Neural crest cell (in vitro differentiated cells): ENCODE results near the gene PTPRM. TPM values are rescaled to one million over a fixed set of nuclear protein-coding genes. Genes with fewer than 3 reads are reported as not detected.

Experiments
- DNase-seq: peaks from one replicate; pipeline ENCODE4 v3.0.0; 2021; ENCODE audit warnings: low read depth, mixed read lengths, low spot score
- H3K27ac Mint-ChIP-seq: one replicate; pipeline ENCODE4 v1.8.0; 2021; ENCODE audit warnings: mild to moderate bottlenecking, mixed read lengths; ENCODE audit not compliant: unreplicated experiment
- H3K27me3 Mint-ChIP-seq: 2 replicates; pipeline ENCODE4 v1.8.0; 2021; ENCODE audit warnings: low read depth, mild to moderate bottlenecking, mixed read lengths
- H3K36me3 Mint-ChIP-seq: 2 replicates; pipeline ENCODE4 v1.8.0; 2021; ENCODE audit warnings: low read depth, mild to moderate bottlenecking, mixed read lengths
- H3K4me1 Mint-ChIP-seq: 2 replicates; pipeline ENCODE4 v1.8.0; 2021; ENCODE audit warnings: mixed read lengths
- H3K4me3 Mint-ChIP-seq: one replicate; pipeline ENCODE4 v1.8.0; 2021; ENCODE audit warnings: mild to moderate bottlenecking, mixed read lengths
- H3K9me3 Mint-ChIP-seq: 2 replicates; pipeline ENCODE4 v1.8.0; 2021; ENCODE audit warnings: mixed read lengths
- total RNA-seq: library from RNA; stranded (reverse); gene quantifications from 2 replicates; pipeline ENCODE4 v1.2.1, GENCODE V29; 2021
- TF ChIP-seq, protein P1 (sequence below): fragments of 200-600 bp; sonication (generic); conservative IDR thresholded peaks from 2 replicates; pipeline ENCODE4 v1.5.0; 2021; ENCODE audit warnings: antibody characterized with exemption, mild to moderate bottlenecking

PTPRM gene
- total RNA-seq, 1 donor from 2014 or later = 7.7 TPM

DNA sequence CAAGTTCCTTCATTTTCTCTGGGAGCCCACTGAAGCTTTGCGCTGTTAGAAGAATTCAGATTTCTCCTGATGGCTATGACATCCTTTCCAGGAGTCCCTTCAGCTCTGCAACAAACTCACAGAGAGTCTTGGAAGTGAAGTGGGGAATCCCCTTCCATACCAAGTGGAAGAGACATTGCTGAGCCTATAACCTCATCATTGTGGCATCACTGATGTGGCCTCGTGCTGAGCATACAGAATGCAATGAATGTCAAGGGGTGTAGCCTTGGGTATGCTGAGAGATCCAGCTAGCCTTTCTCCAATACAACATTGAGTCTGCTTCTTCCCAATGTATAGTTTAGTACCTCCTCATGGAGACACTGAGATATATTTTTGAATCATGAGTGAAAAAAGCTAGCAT is 731.1 kb downstream of the PTPRM start:
- Mint-ChIP-seq H3K27me3 (no peaks in the 10 kb centered on the region), H3K9me3 (no peaks in the 10 kb centered on the region), H3K36me3 (no peaks in the 10 kb centered on the region), H3K4me1 (peaks cover 3% of the 10 kb centered on the region), H3K4me3 (no peak overlapping the region), H3K27ac (no peak overlapping the region)
- DNase-seq = no peak
- TF ChIP-seq, protein P1, sequence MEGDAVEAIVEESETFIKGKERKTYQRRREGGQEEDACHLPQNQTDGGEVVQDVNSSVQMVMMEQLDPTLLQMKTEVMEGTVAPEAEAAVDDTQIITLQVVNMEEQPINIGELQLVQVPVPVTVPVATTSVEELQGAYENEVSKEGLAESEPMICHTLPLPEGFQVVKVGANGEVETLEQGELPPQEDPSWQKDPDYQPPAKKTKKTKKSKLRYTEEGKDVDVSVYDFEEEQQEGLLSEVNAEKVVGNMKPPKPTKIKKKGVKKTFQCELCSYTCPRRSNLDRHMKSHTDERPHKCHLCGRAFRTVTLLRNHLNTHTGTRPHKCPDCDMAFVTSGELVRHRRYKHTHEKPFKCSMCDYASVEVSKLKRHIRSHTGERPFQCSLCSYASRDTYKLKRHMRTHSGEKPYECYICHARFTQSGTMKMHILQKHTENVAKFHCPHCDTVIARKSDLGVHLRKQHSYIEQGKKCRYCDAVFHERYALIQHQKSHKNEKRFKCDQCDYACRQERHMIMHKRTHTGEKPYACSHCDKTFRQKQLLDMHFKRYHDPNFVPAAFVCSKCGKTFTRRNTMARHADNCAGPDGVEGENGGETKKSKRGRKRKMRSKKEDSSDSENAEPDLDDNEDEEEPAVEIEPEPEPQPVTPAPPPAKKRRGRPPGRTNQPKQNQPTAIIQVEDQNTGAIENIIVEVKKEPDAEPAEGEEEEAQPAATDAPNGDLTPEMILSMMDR = no peak

DNA sequence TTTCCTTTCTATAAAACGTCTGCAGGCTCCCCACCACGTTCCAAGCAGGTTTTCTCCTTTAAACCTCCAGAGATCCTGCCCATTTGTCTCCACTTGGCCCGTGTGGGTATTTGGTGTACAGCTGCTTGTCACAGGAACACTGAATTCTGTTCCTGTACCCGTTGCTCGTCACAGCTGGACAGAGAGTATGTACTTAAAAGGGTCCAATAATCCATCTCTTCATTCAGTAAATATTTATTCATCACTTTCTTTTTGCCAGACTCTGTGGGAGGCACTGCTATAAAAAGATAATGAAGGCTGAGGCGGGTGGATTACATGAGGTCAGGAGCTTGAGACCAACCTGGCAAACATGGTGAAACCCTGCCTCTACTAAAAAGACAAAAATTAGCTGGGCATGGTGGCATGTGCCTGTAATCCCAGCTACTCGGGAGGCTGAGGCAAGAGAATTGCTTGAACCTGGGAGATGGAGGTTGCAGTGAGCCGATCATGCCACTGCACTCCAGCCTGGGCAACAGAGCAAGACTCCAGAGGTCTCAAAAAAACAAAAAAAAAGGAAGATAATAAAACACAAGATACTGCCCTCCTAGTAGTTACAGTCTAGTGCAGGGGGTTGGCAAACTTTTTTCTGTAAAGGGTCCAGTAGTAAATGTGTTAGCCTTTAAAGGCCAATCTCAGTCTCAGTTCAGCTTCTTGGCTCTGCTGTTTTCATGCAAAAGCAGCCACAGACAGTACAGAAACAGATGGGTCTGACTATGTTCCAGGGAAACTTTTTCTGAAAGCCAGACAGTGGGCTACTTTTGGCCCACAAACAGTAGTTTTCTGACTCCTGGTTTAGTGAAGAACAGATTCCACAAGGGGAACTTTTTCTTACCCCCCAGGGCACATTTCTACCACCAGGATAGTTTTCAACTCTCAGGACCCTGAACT is 732.2 kb downstream of the PTPRM start:
- DNase-seq = no peak
- Mint-ChIP-seq H3K4me1 (no peaks in the 10 kb centered on the region), H3K36me3 (no peaks in the 10 kb centered on the region), H3K4me3 (no peak overlapping the region), H3K27ac (no peak overlapping the region), H3K9me3 (no peaks in the 10 kb centered on the region), H3K27me3 (no peaks in the 10 kb centered on the region)
- TF ChIP-seq, protein P1 = no peak

DNA sequence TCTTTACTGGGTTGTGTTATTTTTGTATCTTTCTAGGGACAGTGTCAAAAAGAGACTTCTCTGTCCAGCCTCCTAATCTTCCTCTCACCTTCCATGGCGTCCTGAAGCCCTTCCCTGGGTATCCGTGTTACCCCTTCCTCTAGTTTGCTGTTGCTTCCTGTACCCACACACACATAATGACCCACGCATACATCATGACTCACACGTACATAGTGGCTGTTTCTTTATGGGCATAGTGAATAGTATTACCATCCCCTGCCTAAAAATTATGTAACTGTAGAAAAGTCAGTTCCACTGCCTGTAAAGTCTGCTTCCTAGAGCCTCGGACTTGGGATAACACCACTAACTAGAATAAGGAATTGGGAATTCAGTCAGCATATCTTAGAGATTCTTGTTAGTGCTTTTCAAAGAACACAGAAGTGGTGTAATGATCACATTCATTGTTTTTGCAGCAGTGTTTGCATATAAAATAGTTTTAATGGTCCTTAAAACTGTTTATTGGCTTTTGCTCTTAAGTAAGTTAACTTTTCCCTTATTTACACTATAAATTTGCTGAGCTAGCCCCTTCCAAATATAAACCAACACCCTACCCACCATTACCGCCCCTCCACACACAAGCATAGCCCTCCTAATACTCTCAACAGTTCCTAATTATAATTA is 733.8 kb downstream of the PTPRM start:
- H3K27me3 Mint-ChIP-seq = no peaks in the 10 kb centered on the region
- DNase-seq = no peak

DNA sequence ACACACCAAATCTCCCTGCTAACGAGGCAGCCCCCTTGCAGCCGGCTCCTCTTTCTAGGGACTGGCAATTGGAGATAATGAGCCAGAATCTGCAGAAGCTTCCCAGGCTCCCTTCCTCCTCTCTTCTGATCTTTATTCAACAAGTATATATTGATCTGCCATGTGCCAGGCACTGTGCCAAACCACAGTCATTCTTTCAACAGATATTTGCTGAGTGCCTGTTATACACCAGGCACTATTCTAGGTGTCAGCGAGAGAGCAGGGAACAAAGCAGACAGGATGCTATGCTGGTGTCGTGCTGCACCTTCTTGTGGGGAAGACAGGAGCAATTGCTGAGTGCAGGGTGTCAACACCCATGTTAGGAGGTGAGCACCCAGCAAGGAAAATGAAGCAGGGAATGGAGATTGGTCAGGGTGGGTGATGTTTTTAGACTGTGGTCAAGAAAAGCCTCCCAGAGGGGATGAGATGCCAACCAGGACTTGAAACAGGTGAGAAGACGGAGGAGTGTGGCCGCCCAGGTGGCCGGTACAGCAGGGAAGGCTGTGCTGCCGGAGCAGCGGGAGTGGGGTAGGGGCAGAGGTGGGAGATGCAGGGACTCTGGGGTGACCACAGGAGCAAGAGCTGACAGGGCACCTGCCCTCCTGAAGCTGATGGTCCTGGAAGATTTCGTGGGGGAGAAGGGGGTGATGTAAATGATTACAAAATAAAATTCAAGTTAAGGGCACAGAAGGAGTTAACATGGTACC is 734.5 kb downstream of the PTPRM start:
- TF ChIP-seq, protein P1 = no peak
- no peaks in the 10 kb centered on the region for H3K9me3 Mint-ChIP-seq
- no peaks in the 10 kb centered on the region for H3K36me3 Mint-ChIP-seq
- DNase-seq = no peak
- no peak overlapping the region for H3K27ac Mint-ChIP-seq
- no peak overlapping the region for H3K4me3 Mint-ChIP-seq
- H3K27me3 Mint-ChIP-seq = no peaks in the 10 kb centered on the region
- no peaks in the 10 kb centered on the region for H3K4me1 Mint-ChIP-seq

More for the DNA sequence above, 733.8 kb downstream of the PTPRM start:
- no peak overlapping the region for H3K4me3 Mint-ChIP-seq
- no peaks in the 10 kb centered on the region for H3K9me3 Mint-ChIP-seq
- H3K36me3 Mint-ChIP-seq = no peaks in the 10 kb centered on the region
- H3K27ac Mint-ChIP-seq = no peak overlapping the region
- TF ChIP-seq, protein P1 = no peak
- H3K4me1 Mint-ChIP-seq = no peaks in the 10 kb centered on the region

DNA sequence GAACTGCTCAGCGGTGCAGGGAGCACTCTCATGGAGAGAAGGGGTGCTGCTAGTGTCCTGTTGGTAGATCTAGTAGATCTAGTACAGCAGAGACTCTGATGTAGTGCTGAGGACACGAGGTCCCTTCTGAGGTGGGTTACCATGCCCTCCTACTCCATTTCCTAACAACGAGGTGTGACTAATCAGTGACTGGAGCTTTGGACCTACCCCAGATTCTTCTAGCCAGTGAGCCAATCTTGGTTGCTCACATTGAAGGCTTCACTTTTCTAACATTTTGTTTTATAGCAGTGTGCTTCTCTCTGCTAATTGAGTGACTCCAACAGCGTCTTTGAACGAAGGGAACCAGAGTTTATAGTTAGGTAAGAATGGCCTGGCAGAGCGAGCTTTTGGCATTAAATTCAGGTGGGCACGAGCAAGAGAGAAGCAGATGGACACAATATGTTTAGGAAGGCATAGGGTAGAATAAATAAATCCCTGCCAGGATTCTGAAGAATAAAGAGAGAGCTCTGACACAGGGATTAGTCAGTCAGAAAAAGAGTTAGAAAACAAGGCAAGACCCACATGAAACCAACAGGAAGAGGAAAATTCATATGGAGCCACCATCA is 736.1 kb downstream of the PTPRM start:
- Mint-ChIP-seq H3K36me3 (no peaks in the 10 kb centered on the region), H3K4me3 (no peak overlapping the region), H3K9me3 (no peaks in the 10 kb centered on the region), H3K27ac (no peak overlapping the region), H3K27me3 (no peaks in the 10 kb centered on the region), H3K4me1 (no peaks in the 10 kb centered on the region)
- no peak for DNase-seq
- TF ChIP-seq, protein P1 = no peak
